Subcutaneous abdominal adipose tissue (tissue), 5 donors: ENCODE results near the gene ECHDC1.
A peak's percentile ranks its signal among the peaks of the same experiment; 100 is the strongest.

Experiments used
- H3K27ac ChIP-seq: one replicate; pipeline ENCODE4 v1.7.0; 2013; ENCODE audit warnings: low read depth, mild to moderate bottlenecking, inconsistent platforms, low read length, moderate library complexity
- H3K27me3 ChIP-seq, 5 donors: one replicate each; pipeline ENCODE4 v1.7.0; 2013; ENCODE audit warnings: low read length in 5 of 5, inconsistent platforms in 1 of 5; ENCODE audit not compliant: control insufficient read depth in 5 of 5, insufficient read depth in 4 of 5
- H3K36me3 ChIP-seq, 5 donors: one replicate each; pipeline ENCODE4 v1.7.0; 2013; ENCODE audit warnings: low read length in 5 of 5; ENCODE audit not compliant: control insufficient read depth in 5 of 5, insufficient read depth in 5 of 5
- H3K4me1 ChIP-seq, 5 donors: one replicate each; pipeline ENCODE4 v1.7.0; 2013; ENCODE audit warnings: low read length in 5 of 5, mild to moderate bottlenecking in 3 of 5, moderate library complexity in 1 of 5; ENCODE audit not compliant: control insufficient read depth in 5 of 5, insufficient read depth in 5 of 5
- H3K4me3 ChIP-seq, 5 donors: one replicate each; pipeline ENCODE4 v1.7.0; 2013; ENCODE audit warnings: low read length in 5 of 5, low read depth in 1 of 5
- H3K9ac ChIP-seq, 5 donors: one replicate each; pipeline ENCODE4 v1.7.0; 2013; ENCODE audit warnings: low read length in 5 of 5, mild to moderate bottlenecking in 4 of 5, moderate library complexity in 3 of 5
- H3K9me3 ChIP-seq, 5 donors: one replicate each; pipeline ENCODE4 v1.7.0; 2013; ENCODE audit warnings: low read length in 5 of 5; ENCODE audit not compliant: control insufficient read depth in 5 of 5
- donor health status: healthy.
- donor health status: healthy.
- donor health status: healthy.
- donor health status: healthy.
- donor health status: healthy.

ECHDC1 gene

GRCh38 chr6:127317388-127318128 is 25.9 kb downstream of the ECHDC1 start:
- peaks cover 5 to 38% (median 13%) of the 10 kb centered on the region in 5 donors for H3K36me3 ChIP-seq
- H3K27me3 ChIP-seq = no peaks in the 10 kb centered on the region
- H3K27ac ChIP-seq = no peak overlapping the region
- no peak overlapping the region for H3K4me3 ChIP-seq
- peak overlapping the region in 1 of 5 donors; percentile 45 for H3K9ac ChIP-seq
- no peaks in the 10 kb centered on the region for H3K4me1 ChIP-seq
- no peaks in the 10 kb centered on the region for H3K9me3 ChIP-seq

- Histone ChIP-seq H3K4me1 (peaks cover 0 to 8% (median 6%) of the 10 kb centered on the region in 5 donors), H3K9me3 (peaks cover 0 to 9% (median 7%) of the 10 kb centered on the region in 5 donors), H3K27ac (no peak overlapping the region), H3K36me3 (peaks cover 1 to 21% (median 5%) of the 10 kb centered on the region in 5 donors), H3K27me3 (no peaks in the 10 kb centered on the region), H3K4me3 (no peak overlapping the region), H3K9ac (no peak overlapping the region)
These were observed 37.7 kb downstream of the ECHDC1 start for GRCh38 chr6:127305741-127306140.

GRCh38 chr6:127303917-127304316 is 39.5 kb downstream of the ECHDC1 start:
- H3K9me3 ChIP-seq = peaks cover 0 to 9% (median 7%) of the 10 kb centered on the region in 5 donors
- no peak overlapping the region for H3K27ac ChIP-seq
- H3K4me1 ChIP-seq = peaks cover 0 to 14% (median 8%) of the 10 kb centered on the region in 5 donors
- H3K27me3 ChIP-seq = no peaks in the 10 kb centered on the region
- no peak overlapping the region for H3K4me3 ChIP-seq
- H3K9ac ChIP-seq = no peak overlapping the region
- peaks cover 0 to 13% (median 5%) of the 10 kb centered on the region in 5 donors for H3K36me3 ChIP-seq

- peak overlapping the region in 1 of 5 donors; percentile 35 for H3K9ac ChIP-seq
- H3K27me3 ChIP-seq = no peaks in the 10 kb centered on the region
- no peak overlapping the region for H3K4me3 ChIP-seq
- peaks cover 0 to 3% (median 2%) of the 10 kb centered on the region in 5 donors for H3K9me3 ChIP-seq
- H3K27ac ChIP-seq = no peak overlapping the region
- peaks cover 0 to 11% (median 5%) of the 10 kb centered on the region in 5 donors for H3K36me3 ChIP-seq
- H3K4me1 ChIP-seq = peaks cover 0 to 14% (median 8%) of the 10 kb centered on the region in 5 donors
These were observed 40.4 kb downstream of the ECHDC1 start for GRCh38 chr6:127302728-127303660.

GRCh38 chr6:127301199-127301700 is 42.2 kb downstream of the ECHDC1 start:
- H3K9ac ChIP-seq = no peak overlapping the region
- H3K27me3 ChIP-seq = no peaks in the 10 kb centered on the region
- no peaks in the 10 kb centered on the region for H3K9me3 ChIP-seq
- peaks cover 0 to 7% (median 5%) of the 10 kb centered on the region in 5 donors for H3K36me3 ChIP-seq
- H3K27ac ChIP-seq = no peak overlapping the region
- no peak overlapping the region for H3K4me3 ChIP-seq
- H3K4me1 ChIP-seq = peaks cover 0 to 14% (median 8%) of the 10 kb centered on the region in 5 donors

GRCh38 chr6:127300411-127300810 is 43.0 kb downstream of the ECHDC1 start:
- no peaks in the 10 kb centered on the region for H3K27me3 ChIP-seq
- peaks cover 0 to 14% (median 8%) of the 10 kb centered on the region in 5 donors for H3K4me1 ChIP-seq
- H3K27ac ChIP-seq = no peak overlapping the region
- H3K9ac ChIP-seq = no peak overlapping the region
- H3K9me3 ChIP-seq = no peaks in the 10 kb centered on the region
- H3K4me3 ChIP-seq = no peak overlapping the region
- peaks cover 0 to 5% (median 3%) of the 10 kb centered on the region in 5 donors for H3K36me3 ChIP-seq

GRCh38 chr6:127299522-127300240 is 43.7 kb downstream of the ECHDC1 start:
- H3K9ac ChIP-seq = no peak overlapping the region
- no peak overlapping the region for H3K4me3 ChIP-seq
- peaks cover 0 to 7% (median 3%) of the 10 kb centered on the region in 5 donors for H3K36me3 ChIP-seq
- peaks cover 0 to 14% (median 8%) of the 10 kb centered on the region in 5 donors for H3K4me1 ChIP-seq
- H3K27me3 ChIP-seq = no peaks in the 10 kb centered on the region
- H3K9me3 ChIP-seq = no peaks in the 10 kb centered on the region
- H3K27ac ChIP-seq = no peak overlapping the region

GRCh38 chr6:127298475-127298874 is 44.9 kb downstream of the ECHDC1 start:
- Histone ChIP-seq H3K4me1 (peaks cover 0 to 10% (median 4%) of the 10 kb centered on the region in 5 donors), H3K27me3 (no peaks in the 10 kb centered on the region), H3K36me3 (peaks cover 0 to 10% (median 3%) of the 10 kb centered on the region in 5 donors), H3K9ac (no peak overlapping the region), H3K4me3 (no peak overlapping the region), H3K9me3 (no peaks in the 10 kb centered on the region), H3K27ac (no peak overlapping the region)

GRCh38 chr6:127297502-127298070 is 45.8 kb downstream of the ECHDC1 start:
- H3K9me3 ChIP-seq = no peaks in the 10 kb centered on the region
- H3K27ac ChIP-seq = no peak overlapping the region
- no peaks in the 10 kb centered on the region for H3K27me3 ChIP-seq
- H3K4me1 ChIP-seq = peaks cover 0 to 10% (median 0%) of the 10 kb centered on the region in 5 donors
- no peak overlapping the region for H3K4me3 ChIP-seq
- H3K9ac ChIP-seq = no peak overlapping the region
- peaks cover 0 to 10% (median 3%) of the 10 kb centered on the region in 5 donors for H3K36me3 ChIP-seq
